ENCODE results near the gene PRRT2.
"Not testable (repeated sequence)": the region's sequence is repeated elsewhere in the genome, so short reads cannot be mapped to it uniquely, and the experiment has no call there.

PRRT2 gene

GRCh38 chr16:29820730-29821642 lies 9.0 kb downstream of the PRRT2 start:
- CTCF ChIA-PET: interaction anchor here (7.8 to 9.2 kb wide), 2 partner anchors 14 to 28 kb away, joined by 59 to 103 read pairs; partner anchors contain the start of gene MAZ
- Mint-ChIP-seq H3K36me3 (peaks cover 47% of the 10 kb centered on the region), H3K4me3 (peak overlapping the region; percentile 92)

GRCh38 chr16:29821643-29822115 lies 9.7 kb downstream of the PRRT2 start:
- Mint-ChIP-seq H3K9me3 (no peaks in the 10 kb centered on the region), H3K27ac (peak overlapping the region; percentile 95), H3K4me3 (peak overlapping the region; percentile 92), H3K36me3 (peaks cover 47% of the 10 kb centered on the region), H3K4me1 (peaks cover 86% of the 10 kb centered on the region), H3K27me3 (no peaks in the 10 kb centered on the region)
- no peak for DNase-seq
- CTCF ChIA-PET: interaction anchor here (7.8 to 9.2 kb wide), 2 partner anchors 14 to 27 kb away, joined by 59 to 103 read pairs; partner anchors contain the start of gene MAZ

More at GRCh38 chr16:29820730-29821642, 9.0 kb downstream of the PRRT2 start:
- H3K9me3 Mint-ChIP-seq: no peaks in the 10 kb centered on the region
- H3K4me1 Mint-ChIP-seq: peaks cover 80% of the 10 kb centered on the region
- H3K27me3 Mint-ChIP-seq: no peaks in the 10 kb centered on the region
- peak overlapping the region; percentile 95 for H3K27ac Mint-ChIP-seq
- DNase-seq: peak; percentile 70

DNA sequence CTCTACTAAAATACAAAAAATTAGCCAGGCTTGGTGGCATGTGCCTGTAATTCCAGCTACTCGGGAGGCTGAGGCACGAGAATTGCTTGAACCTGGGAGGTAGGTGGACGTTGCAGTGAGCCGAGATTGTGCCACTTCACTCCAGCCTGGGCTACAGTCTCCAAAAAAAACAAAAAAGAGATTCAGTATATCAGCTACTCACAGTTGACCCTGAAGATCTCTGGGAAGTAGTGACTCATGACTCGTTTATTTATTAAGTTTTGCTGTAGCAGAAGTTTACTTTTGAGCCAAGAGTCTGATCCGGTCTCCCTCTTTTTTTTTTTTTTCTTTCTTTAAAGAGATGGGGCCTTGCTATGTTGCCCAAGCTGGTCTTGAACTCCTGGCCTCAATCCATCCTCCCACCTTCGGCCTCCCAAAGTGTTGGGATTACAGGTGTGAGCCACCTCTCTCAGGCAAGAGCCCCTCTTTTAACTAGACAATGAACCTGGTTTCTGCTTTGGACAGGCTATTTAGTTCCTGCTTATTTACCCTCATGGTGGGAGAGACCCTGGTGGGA lies 12.7 kb downstream of the PRRT2 start:
- peak overlapping the region; percentile 85 for H3K27ac Mint-ChIP-seq
- no peaks in the 10 kb centered on the region for H3K27me3 Mint-ChIP-seq
- CTCF ChIA-PET: interaction anchor here (4.1 to 4.8 kb wide), 2 partner anchors 8 to 24 kb away, joined by 21 to 35 read pairs; partner anchors contain the start of gene PAGR1
- peaks cover 85% of the 10 kb centered on the region for H3K4me1 Mint-ChIP-seq
- H3K9me3 Mint-ChIP-seq: no peaks in the 10 kb centered on the region
- H3K4me3 Mint-ChIP-seq: no peak overlapping the region
- peaks cover 23% of the 10 kb centered on the region for H3K36me3 Mint-ChIP-seq
- no peak for DNase-seq

DNA sequence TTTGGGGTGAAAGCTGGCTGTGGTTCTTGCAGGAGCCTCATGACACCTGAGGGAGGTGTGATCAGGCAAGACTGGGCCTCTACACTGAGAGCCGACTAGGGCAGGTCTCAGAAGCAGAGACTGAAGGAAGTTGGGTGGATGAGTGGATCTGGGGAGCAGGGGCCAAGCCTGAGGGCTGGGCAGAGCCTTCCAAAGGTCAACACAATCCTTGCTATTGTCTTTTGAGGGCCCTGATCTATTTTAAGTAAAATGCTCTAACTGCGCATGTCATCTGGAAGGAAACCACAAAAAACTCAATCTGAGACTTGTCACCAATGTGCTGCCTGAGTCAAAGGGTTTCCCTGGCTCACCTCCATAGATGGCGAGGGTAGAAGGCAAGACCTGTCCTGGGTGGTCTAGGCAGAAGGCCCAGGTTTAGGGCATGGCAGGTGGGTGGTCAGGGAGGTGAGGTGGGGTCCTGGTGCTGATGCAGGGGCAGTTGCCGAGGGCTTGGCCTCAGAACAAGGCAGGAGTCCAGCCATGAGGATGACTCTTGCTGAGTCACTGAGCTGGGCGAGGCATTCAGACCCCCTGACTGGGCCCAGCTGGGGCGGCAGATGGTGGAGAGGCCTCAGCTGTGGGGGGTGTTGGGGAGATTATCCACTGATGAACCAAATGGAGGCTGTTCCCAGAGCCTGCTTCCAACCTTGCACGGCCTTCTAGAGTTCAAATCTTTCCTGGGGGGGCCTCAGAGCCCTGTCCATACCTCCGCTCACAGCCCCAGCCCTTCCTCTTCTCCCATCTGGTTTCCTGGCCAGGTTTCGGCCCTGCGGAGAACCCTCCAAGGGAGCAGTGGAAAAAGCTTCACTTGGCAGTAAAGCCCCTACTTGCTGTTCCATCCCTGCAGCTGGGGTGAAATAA lies 13.4 kb downstream of the PRRT2 start:
- Mint-ChIP-seq H3K9me3 (no peaks in the 10 kb centered on the region), H3K36me3 (peaks cover 22% of the 10 kb centered on the region), H3K27ac (peak overlapping the region; percentile 85), H3K4me3 (peak overlapping the region; percentile 62), H3K27me3 (no peaks in the 10 kb centered on the region), H3K4me1 (peaks cover 86% of the 10 kb centered on the region)
- CTCF ChIA-PET: interaction anchor here (1.0 to 4.8 kb wide), 3 partner anchors 9 to 124 kb away, joined by 4 to 35 read pairs (median 21); partner anchors contain the start of gene PAGR1
- peak; percentile 54 for DNase-seq

DNA sequence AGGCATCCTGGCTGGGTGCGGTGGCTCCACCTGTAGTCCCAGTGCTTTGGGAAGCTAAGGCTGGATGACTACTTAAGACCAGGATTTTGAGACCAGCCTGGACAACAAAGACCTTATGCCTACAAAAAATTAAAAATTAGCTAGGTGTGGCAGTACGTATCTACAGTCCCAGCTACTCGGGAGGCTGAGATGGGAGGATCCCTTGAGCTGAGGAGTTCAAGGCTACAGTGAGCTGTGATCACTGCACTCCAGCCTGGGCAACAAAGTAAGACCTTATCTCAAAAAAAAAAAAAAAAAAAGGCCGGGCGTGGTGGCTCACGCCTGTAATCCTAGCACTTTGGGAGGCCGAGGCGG lies 14.3 kb downstream of the PRRT2 start:
- no peak for DNase-seq
- peak overlapping the region; percentile 66 for H3K4me3 Mint-ChIP-seq
- peaks cover 81% of the 10 kb centered on the region for H3K4me1 Mint-ChIP-seq
- H3K27me3 Mint-ChIP-seq: no peaks in the 10 kb centered on the region
- no peaks in the 10 kb centered on the region for H3K9me3 Mint-ChIP-seq
- CTCF ChIA-PET: interaction anchor here (0.7 to 4.8 kb wide), 4 partner anchors 10 to 125 kb away, joined by 3 to 35 read pairs (median 12); partner anchors contain the start of gene PAGR1
- peaks cover 23% of the 10 kb centered on the region for H3K36me3 Mint-ChIP-seq
- H3K27ac Mint-ChIP-seq: peak overlapping the region; percentile 95

DNA sequence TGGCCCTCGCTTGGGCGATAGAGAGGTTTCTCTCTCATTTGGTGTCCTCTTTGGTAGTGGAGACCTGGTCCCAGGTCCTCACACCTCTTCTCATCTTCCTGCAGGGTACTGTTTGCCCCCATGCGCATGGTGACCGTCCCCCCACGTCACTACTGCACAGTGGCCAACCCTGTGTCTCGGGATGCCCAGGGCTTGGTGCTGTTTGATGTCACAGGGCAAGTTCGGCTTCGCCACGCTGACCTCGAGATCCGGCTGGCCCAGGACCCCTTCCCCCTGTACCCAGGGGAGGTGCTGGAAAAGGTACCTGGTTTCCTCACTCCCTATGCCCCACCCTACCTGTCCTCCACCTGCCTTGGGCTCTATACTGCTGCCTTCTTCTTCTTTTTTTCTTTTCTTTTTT lies 18.8 kb downstream of the PRRT2 start:
- Mint-ChIP-seq H3K36me3 (peaks cover 31% of the 10 kb centered on the region), H3K27ac (no peak overlapping the region)
- no peak for DNase-seq

DNA sequence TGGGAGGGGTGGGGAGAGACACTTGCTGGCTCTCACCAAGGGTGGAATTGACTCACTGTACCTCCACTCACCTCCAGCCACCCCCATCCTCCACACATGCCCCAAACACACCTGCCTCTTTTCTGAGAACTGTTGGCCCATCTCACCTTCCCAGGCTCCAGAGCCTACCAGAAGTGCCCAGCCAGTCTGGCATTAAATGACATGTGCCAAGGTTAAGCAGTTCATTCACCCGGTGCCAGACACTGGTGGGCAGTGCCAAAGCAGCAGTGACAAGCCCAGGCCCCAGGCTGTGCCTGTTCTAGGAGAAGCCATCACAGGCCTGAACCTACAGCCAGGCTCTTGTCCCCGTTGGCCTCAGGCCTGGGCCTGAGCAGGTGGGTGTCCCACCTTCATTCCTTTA lies 19.5 kb downstream of the PRRT2 start:
- no peak for DNase-seq
- Mint-ChIP-seq H3K27me3 (no peaks in the 10 kb centered on the region), H3K4me3 (no peak overlapping the region), H3K27ac (no peak overlapping the region), H3K9me3 (no peaks in the 10 kb centered on the region), H3K4me1 (peaks cover 36% of the 10 kb centered on the region), H3K36me3 (peaks cover 34% of the 10 kb centered on the region)
- CTCF ChIA-PET: no interaction called here

More for the DNA sequence above, 18.8 kb downstream of the PRRT2 start:
- H3K9me3 Mint-ChIP-seq: no peaks in the 10 kb centered on the region
- H3K27me3 Mint-ChIP-seq: no peaks in the 10 kb centered on the region
- peaks cover 43% of the 10 kb centered on the region for H3K4me1 Mint-ChIP-seq
- no peak overlapping the region for H3K4me3 Mint-ChIP-seq
- CTCF ChIA-PET: interaction anchor here (0.6 kb wide), 1 partner anchor 42 kb away, joined by 3 read pairs; no protein-coding TSS in a partner anchor

DNA sequence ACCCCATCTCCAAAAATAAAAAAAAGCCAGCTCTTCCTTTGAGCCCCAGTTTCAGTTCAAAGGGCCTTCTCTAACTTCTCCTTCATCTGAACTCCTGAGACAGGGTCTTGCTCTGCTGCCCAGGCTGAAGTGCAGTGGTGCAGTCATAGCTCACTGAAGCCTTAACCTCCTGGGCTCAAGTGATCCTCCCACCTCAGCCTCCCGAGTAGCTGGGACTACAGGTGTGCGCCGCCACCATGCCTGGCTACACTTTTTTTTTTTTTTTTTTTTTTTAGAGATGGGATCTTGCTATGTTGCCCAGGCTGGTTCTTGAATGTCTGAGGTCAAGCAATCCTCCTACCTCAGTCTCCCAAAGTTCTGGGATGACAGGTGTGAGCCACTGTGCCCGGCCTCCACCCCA lies 21.2 kb downstream of the PRRT2 start:
- not testable (repeated sequence) for H3K27me3 Mint-ChIP-seq, DNase-seq, H3K4me3 Mint-ChIP-seq, H3K9me3 Mint-ChIP-seq, H3K27ac Mint-ChIP-seq
- Mint-ChIP-seq H3K4me1 (peaks cover 20% of the 10 kb centered on the region), H3K36me3 (peaks cover 46% of the 10 kb centered on the region)
- CTCF ChIA-PET: interaction anchor here (2.1 kb wide), 1 partner anchor 10 kb away, joined by 7 read pairs; no protein-coding TSS in a partner anchor

DNA sequence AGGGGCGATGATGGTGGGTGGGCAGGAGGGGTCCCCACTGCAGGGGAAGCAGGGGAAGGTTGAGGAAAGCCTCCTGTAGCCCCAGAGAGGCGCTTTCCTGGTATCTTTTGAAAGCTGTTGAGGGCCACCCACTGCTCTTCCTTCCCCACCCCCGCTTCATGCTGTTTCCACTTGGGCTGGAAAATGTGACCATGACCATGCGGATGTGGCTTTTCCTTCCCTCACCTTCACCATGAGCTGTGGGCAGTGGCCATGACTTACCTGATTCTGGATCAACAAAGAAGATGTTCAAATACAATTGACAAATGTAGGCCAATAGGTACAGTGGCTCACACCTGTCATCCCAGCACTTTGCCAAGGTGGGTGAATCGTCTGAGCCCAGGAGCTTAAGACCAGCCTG lies 22.1 kb downstream of the PRRT2 start:
- DNase-seq: no peak
- Mint-ChIP-seq H3K4me1 (peaks cover 14% of the 10 kb centered on the region), H3K36me3 (peaks cover 48% of the 10 kb centered on the region), H3K9me3 (no peaks in the 10 kb centered on the region), H3K27me3 (no peaks in the 10 kb centered on the region), H3K4me3 (no peak overlapping the region), H3K27ac (no peak overlapping the region)
- CTCF ChIA-PET: interaction anchor here (0.6 to 2.1 kb wide), 3 partner anchors 9 to 147 kb away, joined by 3 to 7 read pairs (median 3); no protein-coding TSS in a partner anchor

DNA sequence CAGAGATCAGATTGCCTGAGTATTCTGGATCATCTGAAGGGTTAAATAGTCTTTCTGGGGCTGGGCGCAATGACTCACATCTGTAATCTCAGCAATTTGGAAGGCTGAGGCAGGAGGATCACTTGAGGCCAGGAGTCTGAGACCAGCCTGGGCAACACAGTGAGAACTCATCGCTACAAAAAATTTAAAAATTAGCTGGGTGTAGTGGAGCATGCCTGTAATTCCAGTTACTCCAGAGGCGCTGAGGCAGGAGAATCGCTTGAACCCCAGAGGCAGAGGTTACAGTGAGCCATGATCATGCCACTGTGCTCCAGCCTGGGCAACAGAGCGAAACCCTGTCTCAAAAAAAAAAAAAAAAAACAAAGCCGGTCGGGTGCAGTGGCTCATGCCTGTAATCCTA lies 23.9 kb downstream of the PRRT2 start:
- peaks cover 3% of the 10 kb centered on the region for H3K4me1 Mint-ChIP-seq
- CTCF ChIA-PET: no interaction called here
- H3K4me3 Mint-ChIP-seq: no peak overlapping the region
- DNase-seq: no peak
- no peaks in the 10 kb centered on the region for H3K9me3 Mint-ChIP-seq
- H3K27ac Mint-ChIP-seq: no peak overlapping the region
- no peaks in the 10 kb centered on the region for H3K27me3 Mint-ChIP-seq
- peaks cover 56% of the 10 kb centered on the region for H3K36me3 Mint-ChIP-seq

DNA sequence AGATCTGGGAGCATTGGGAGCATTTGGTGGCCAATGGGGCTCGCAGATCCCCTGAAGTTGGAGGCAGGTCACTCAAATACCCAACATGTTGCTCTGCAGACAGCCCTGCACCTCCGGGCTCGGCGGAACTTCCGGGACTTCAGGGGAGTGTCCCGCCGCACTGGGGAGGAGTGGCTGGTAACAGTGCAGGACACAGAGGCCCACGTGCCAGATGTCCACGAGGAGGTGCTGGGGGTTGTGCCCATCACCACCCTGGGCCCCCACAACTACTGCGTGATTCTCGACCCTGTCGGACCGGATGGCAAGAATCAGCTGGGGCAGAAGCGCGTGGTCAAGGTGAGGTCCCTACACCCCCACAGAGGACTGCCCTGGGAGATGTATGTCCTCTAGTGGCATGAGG lies 24.6 kb downstream of the PRRT2 start:
- Mint-ChIP-seq H3K27me3 (no peaks in the 10 kb centered on the region), H3K27ac (no peak overlapping the region), H3K4me1 (peaks cover 3% of the 10 kb centered on the region), H3K9me3 (no peaks in the 10 kb centered on the region), H3K36me3 (peaks cover 55% of the 10 kb centered on the region), H3K4me3 (no peak overlapping the region)
- DNase-seq: no peak
- CTCF ChIA-PET: no interaction called here

GRCh38 chr16:29837841-29838240 lies 25.8 kb downstream of the PRRT2 start:
- Mint-ChIP-seq H3K27ac (peak overlapping the region; percentile 24), H3K27me3 (no peaks in the 10 kb centered on the region), H3K36me3 (peaks cover 56% of the 10 kb centered on the region), H3K4me1 (peaks cover under 1% of the 10 kb centered on the region), H3K9me3 (no peaks in the 10 kb centered on the region), H3K4me3 (no peak overlapping the region)
- CTCF ChIA-PET: interaction anchor here (1.8 to 2.1 kb wide), 2 partner anchors 10 to 30 kb away, joined by 3 to 16 read pairs; no protein-coding TSS in a partner anchor
- DNase-seq: no peak

GRCh38 chr16:29839822-29840221 lies 27.8 kb downstream of the PRRT2 start:
- Mint-ChIP-seq H3K9me3 (no peaks in the 10 kb centered on the region), H3K36me3 (peaks cover 56% of the 10 kb centered on the region), H3K4me1 (peaks cover 6% of the 10 kb centered on the region), H3K27ac (no peak overlapping the region), H3K4me3 (no peak overlapping the region), H3K27me3 (no peaks in the 10 kb centered on the region)
- no peak for DNase-seq
- CTCF ChIA-PET: interaction anchor here (1.8 to 2.1 kb wide), 2 partner anchors 8 to 32 kb away, joined by 3 to 16 read pairs; no protein-coding TSS in a partner anchor
